NCI-H1105 treated with DMSO at 0.1 percent for 48 hours (cell line): ENCODE measurements around the gene CD9.

ENCODE experiments used
- DNase-seq: peaks from one replicate; lab custom pipeline; 2025; lab: John Stamatoyannopoulos, UW

Gene CD9

DNA sequence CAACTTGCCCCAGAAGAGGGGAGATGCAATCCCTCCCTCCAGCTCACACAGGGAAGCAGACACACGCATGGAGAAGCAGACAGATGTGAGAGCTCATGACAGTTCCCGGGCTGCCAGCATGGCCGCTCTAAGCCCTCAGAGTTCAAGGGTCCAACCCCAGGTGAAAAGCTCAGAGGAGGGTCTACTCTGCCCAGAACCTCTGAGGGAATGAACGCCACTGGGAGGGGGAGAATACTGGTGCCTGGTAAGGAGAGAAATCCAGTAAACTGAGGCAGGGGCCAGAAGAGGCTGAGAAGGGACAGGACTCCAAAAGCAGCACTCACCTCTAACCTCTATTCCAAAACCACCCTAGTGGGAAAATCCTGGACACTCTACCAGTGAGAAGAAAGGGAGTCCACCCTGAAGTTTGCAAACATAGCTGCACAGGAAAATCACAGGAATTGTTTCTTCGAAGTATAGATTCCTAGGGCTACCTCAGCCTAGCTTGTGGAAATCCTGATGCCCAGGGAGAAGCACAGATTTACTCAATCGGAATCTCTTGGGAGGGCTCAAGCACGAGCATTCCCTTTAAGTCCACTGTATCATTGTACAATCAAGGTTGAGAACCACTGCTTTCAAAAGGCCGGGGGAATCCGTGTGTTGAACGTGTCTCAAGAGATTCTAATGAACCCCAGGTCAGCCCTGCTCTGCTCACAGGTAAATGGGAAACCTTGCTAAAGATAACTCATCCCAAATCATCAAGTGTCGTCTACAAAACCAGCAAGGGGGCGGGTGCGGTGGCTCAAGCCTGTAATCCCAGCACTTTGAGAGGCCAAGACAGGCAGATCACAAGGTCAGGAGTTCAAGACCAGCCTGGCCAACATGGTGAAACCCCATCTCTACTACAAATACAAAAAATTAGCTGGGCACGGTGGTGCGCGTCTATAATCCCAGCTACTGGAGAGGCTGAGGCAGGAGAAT, 76.0 kb downstream of the CD9 start:
- DNase-seq = no peak

DNA sequence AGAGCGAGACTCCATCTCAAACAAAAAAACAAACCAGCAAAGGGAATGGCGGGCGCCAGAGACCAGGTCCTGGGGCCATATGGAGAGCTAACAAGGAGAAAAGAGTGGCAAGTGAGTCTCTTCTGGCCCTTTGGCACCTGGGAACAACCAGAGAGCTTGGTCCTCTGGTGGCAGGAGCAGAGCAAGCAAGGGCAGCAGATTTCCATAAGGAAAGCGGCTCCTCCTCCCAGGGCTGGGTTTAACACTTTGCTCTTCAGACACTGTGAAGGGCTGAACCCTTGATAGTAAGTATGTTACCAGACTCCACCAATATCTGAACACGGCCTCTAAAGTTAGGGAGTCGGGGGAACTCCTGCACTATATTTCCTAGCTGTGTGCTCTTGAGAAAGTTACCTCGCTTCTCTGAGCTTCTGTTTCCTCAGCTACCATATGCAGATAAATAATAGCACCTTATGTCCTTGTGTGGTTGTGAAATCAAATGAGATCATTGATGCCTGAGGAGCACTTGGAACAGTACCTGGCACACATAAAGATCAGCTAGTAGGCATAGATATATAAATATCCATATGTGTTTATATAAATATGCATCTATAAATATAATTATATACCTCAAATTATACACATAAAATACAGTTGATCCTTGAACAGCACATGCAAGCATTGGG, 76.9 kb downstream of the CD9 start:
- DNase-seq = no peak

DNA sequence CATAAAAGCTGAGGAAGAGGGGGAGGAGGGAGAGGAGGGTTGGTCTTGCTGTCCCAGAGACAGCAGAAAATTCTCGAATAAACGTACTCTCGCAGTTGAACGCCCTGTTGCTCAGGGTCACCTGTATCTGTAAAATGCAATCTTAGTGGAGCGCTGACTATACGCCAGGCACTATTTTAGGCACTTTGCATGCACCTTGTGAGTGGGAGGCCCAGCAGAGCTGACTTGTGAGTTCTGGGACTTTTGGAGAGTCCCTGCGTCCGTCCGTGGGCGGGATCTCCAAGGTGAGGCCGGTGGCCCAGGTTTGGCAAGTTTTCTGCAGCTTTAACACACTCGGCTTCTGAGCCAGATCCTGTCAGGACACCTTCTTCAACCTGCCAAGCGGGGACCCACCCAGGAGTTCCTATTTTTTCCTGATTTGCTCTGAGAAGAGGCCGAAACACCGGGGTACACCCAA, 77.8 kb downstream of the CD9 start:
- DNase-seq = no peak

DNA sequence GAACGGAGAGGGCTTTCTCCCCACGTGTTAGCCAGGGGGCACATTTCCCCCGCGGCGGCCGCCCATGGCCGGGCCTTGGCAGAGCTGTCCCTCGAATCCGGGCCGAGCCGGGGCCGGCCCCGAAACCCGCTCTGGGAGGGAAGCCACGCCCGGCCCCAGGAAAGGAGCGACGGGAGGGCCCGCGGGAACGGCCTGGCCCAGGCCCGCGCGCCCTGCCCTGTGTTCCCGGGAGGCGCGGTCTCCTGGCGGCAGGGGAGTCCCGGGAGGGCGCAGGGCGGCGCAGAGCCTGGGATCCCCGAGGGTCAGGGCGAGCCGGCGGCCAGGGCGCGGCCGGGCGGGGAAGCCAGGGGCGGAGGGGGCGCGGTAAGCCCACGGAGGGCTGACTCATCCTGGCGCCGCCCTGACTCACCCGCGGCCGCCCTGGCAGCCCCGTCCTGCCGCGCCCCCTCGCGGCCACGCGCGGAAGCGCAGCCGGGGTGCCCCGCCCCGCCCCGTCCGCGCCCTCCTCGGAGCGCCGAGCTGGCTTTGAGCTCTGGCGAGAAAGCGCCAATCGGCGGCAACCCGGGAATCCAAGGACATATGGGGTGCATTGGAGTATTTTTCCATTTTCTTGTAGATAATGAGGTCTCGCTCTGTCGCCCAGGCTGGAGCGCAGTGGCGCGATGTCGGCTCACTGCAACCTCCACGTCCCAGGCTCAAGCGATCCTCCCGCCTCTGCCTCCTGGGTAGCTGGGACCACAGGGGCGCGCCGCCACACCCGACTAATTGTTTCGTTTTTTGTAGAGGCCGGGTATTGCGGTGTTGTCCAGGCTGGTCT, 78.4 kb downstream of the CD9 start:
- peak; percentile 65 for DNase-seq

DNA sequence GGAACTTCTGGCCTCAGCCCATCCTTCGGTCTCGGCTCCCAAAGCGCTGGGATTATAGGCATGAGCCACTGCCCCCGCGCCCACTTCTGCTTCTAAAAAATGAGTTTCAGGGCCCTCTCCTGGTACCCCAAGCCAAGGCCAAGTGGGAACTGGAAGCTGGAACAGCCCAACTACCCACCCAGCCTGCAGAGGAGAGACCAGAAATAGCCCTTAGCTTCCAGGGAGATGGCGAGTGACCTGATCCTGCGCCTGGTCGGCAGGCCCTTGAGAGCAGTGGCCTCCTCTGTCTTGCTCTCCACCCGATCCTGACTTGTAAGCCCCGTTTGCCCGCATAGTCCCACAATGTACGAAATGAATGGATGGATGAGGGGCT, 79.0 kb downstream of the CD9 start:
- no peak for DNase-seq

DNA sequence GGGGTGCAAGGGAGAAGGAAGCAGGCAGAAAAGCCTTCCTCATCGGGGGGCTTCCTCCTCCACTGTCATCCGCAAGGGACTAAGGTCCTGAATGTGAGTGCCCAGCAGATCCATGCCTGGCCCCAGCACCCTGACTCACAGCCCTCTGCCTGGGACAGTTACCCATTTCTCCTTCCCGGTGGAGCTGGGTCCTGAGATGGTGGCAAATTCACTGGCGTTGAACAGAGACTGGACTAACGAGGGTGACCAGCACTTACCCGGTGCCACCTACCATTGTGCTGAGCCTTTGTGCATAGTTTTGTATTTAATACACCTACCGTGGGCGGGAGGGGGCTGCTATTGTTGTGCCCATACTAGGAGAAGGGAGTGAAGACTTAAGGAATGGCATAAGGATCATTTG, 79.4 kb downstream of the CD9 start:
- DNase-seq = no peak

DNA sequence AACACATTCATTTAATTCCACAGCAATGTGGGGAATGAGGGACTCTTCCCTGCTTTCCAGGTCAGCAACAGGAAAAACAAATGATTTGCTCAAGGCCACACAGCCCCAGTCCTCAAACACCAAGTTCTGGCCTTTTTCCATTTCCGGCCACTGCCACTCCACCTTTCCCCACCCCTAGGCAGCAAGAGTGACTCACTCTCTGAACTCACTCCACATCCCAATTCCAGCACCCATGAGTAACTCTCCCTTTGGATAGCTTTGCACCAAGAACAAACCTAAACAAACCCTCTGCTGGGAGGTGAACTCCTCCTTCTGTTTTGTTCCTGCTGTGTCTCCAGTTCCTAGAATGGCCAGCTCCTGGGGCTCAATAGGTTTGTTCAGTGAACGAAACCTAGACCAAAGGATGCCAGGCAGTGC, 79.9 kb downstream of the CD9 start:
- no peak for DNase-seq

DNA sequence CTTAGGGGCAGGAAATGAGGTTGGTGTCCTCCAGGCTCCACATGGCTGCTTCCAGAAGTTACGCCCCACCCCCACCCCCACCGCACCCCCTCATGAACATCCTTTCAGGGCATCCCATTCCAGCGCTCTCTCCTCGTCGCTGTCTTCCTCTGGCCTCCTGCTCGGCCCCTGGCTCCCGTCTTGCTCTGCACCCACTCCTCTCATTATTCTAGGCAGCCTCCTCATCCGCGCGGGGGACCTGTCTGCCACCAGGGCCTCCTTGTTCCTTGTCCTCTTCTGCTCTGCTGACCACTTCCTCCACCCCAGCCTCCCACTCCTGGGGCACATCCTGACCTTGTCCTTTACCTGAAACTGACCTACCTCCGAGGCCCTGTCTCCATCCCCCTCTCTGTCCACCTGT, 80.5 kb downstream of the CD9 start:
- no peak for DNase-seq

DNA sequence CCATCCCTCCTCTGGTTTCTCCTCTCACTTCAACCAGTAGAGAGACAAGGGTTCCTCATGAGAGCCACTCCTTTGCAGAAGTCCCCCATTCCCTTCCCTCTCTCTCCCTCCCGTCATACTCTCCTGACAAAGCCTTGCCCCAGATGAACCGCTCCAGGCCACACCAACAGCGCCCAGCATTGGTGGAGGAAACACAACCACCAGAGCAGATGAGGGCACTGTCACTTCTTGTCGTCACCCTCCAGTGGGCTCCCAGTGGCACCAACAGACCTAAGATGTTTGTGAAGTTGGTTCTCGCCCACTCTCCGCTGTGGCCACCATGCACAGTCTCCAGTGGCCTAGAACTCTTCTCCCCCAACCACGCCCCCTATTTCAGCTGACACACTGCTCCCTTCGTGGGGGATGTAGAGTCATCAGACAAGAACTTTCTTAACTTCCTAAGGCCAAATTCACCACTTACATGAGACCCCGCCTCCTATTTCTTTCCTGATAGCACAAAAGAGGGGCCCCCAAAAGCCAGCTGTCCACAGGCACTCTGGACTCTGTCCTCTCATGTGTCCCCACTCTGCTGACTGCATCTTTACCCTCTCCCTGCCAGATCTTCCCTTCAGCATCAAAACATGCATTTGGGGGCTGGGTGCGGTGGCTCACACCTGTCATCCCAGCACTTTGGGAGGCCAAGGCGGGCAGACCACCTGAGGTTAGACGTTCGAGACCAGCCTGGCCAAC, 81.0 kb downstream of the CD9 start:
- DNase-seq = no peak

DNA sequence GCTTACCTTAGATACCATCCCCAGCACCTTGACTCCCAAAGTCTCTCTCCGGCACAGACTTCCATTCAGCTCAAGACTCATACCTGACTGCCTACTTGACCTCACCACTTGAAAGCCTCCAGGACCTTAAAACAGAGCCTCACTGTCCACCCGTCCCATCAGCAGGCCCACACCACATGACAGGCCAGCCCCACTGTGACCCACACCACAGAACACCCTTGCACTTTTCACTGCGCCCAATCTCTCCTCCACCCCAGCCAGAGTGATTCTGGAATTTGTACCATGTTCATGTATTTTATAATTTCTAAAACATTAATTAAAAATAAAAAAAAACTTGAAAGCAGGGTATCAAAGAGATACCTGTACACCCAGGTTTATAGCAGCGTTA, 82.2 kb downstream of the CD9 start:
- no peak for DNase-seq

DNA sequence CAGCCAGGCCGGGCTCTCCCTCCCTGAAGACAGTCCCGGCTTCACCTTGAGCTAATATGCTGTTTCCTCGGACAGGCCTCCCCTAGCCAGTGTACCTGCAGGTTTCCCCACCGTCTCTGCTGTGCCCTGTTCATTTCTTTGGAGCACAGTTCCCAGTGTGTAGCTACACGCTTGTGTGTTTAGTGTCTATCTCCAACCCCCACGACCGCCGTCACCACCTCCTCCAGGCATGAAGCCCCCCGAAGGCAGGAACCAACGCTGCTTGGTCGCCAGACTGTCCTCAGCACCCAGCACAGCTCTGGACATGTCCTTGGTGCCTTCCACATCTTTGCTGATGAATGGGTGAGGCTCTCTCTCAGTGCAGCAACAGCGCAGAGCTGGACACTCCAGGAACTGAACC, 84.1 kb downstream of the CD9 start:
- no peak for DNase-seq

DNA sequence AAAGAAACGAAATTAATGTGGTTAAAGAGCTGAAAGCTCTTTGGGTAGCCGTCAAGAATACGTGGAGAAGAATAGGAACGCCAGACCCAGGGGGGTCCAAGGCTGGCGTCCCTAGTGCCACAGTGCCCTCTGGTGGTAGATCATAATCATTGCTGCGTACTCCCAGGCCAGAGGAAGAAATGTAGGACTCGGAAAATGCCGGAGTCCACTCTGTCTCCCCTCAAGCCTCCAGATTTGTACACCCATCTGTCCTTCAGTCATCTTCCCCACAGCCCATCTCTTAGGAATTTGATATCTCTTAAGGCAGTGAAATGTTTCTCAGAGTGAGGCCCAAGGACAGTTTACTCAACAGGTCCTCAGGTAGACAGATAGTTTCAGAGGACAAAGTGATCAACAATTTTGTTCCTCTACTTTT, 84.9 kb downstream of the CD9 start:
- DNase-seq = peak; percentile 82

DNA sequence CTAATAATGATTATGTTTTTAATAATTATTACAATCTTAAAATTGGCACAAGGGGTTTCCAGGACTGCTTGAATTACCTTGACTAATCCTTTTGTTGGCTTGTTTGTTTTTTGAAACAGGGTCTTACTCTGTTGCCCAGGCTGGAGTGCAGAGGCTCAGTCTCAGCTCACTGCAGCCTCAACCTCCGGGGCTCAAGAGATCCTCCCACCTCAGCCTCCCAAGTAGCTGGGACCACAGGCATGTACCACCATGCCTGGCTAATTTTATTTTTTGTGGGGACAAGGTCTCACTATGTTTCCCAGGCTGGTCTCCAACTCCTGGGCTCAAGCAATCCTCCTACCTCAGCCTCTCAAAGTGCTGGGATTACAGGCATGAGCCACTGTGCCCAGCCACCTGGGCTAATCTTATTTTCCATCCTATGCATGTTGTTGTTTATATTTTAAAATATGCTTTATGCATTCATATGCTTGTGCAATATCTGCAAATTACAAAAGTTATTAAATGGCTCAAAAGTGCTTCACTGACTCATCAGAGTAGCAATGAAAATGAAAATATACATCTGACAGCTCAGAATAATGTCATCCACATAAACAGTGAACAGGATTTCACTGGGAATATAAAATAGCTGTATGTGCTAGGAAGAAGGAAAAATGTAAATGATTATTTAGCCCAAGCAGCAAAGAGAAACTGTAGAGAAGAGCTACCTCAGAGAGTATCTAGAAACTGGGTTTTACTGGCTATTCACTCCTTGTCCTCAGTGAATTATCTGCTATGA, 85.5 kb downstream of the CD9 start:
- no peak for DNase-seq
